Vagina (tissue), 2 donors: ENCODE results near the gene AAGAB.

ENCODE experiments used
- POLR2A ChIP-seq, 2 donors: fragments of 450-650 bp; IDR thresholded peaks; one replicate each; pipeline ENCODE4 v1.6.1; 2017; ENCODE audit warnings: antibody characterized with exemption in 2 of 2, mild to moderate bottlenecking in 2 of 2, moderate library complexity in 2 of 2
- POLR2AphosphoS5 ChIP-seq, 2 donors: sonication (generic); formaldehyde crosslinking; IDR thresholded peaks; one replicate each; pipeline ENCODE4 v1.9.0; 2017; ENCODE audit warnings: antibody characterized with exemption in 2 of 2, mild to moderate bottlenecking in 2 of 2, low read depth in 1 of 2; ENCODE audit not compliant: insufficient read depth in 1 of 2
- TF ChIP-seq, protein P1 (sequence below), 3 experiments: fragments of 450-650 bp in 2 of 3; fragments of 200-600 bp in 1 of 3; sonication (generic) in 1 of 3; IDR thresholded peaks; one replicate each; pipeline ENCODE4 v1.5.1; 2017 to 2019; ENCODE audit warnings: antibody characterized with exemption in 3 of 3, mild to moderate bottlenecking in 2 of 3, moderate library complexity in 2 of 3

DNA sequence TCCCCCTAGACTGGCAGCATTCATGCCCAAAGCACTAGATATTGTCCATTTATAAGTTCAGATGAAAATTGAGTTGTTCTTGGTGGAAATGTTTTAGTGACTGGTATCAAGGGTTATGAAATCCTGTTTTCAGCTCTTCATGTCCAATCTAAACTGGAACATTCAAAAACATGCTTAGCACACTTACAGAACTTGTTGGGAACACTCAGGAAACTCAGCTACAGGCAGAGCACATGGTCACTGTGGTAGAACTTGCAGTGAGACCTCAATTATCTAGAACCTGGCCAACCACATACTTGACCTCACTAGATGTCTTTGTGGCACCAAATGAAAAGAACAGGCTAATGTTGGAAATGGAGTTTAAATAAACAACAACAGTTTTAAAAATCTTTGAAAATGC is 100.2 kb downstream of the AAGAB start:
- TF ChIP-seq, protein P1, sequence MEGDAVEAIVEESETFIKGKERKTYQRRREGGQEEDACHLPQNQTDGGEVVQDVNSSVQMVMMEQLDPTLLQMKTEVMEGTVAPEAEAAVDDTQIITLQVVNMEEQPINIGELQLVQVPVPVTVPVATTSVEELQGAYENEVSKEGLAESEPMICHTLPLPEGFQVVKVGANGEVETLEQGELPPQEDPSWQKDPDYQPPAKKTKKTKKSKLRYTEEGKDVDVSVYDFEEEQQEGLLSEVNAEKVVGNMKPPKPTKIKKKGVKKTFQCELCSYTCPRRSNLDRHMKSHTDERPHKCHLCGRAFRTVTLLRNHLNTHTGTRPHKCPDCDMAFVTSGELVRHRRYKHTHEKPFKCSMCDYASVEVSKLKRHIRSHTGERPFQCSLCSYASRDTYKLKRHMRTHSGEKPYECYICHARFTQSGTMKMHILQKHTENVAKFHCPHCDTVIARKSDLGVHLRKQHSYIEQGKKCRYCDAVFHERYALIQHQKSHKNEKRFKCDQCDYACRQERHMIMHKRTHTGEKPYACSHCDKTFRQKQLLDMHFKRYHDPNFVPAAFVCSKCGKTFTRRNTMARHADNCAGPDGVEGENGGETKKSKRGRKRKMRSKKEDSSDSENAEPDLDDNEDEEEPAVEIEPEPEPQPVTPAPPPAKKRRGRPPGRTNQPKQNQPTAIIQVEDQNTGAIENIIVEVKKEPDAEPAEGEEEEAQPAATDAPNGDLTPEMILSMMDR (IDR thresholded peaks at IDR 0.05) = no peak
- TF ChIP-seq POLR2AphosphoS5 (IDR thresholded peaks at IDR 0.05; ENCODE audit: insufficient read depth in 1 of 2, low read depth in 1 of 2) (no peak), POLR2A (IDR thresholded peaks at IDR 0.05) (no peak)
